Karpas-422 (cell line): ENCODE measurements around the gene SIM2. TPM values are rescaled to one million over a fixed set of nuclear protein-coding genes. Genes with fewer than 3 reads are reported as not detected.
"Not testable (repeated sequence)": the region's sequence is repeated elsewhere in the genome, so short reads cannot be mapped to it uniquely, and the experiment has no call there.

Source experiments
- DNase-seq: peaks from one replicate; pipeline ENCODE4 v3.0.0-alpha.2; 2015
- H2AFZ ChIP-seq: fragments of 200-600 bp; sonication (generic); 2 replicates; pipeline ENCODE4 v1.6.1; 2014; ENCODE audit warnings: antibody characterized with exemption, low read length, mixed read lengths
- H3K27ac ChIP-seq: fragments of 200-600 bp; sonication (generic); 2 replicates; pipeline ENCODE4 v1.5.1; 2014; ENCODE audit warnings: mild to moderate bottlenecking, low read length, moderate library complexity
- H3K27me3 ChIP-seq: fragments of 200-600 bp; sonication (generic); 2 replicates; pipeline ENCODE4 v1.6.1; 2014; ENCODE audit warnings: low read length, mixed read lengths
- H3K36me3 ChIP-seq: fragments of 200-600 bp; sonication (generic); 2 replicates; pipeline ENCODE4 v1.6.1; 2014; ENCODE audit warnings: low read length, mixed read lengths; ENCODE audit not compliant: insufficient read depth
- H3K4me1 ChIP-seq: fragments of 200-600 bp; sonication (generic); 2 replicates; pipeline ENCODE4 v1.6.1; 2014; ENCODE audit warnings: mild to moderate bottlenecking, low read length, mixed read lengths
- H3K4me2 ChIP-seq: fragments of 200-600 bp; sonication (generic); 2 replicates; pipeline ENCODE4 v1.6.1; 2014; ENCODE audit warnings: low read length, low read depth, mild to moderate bottlenecking; ENCODE audit not compliant: poor library complexity, severe bottlenecking
- H3K4me3 ChIP-seq: fragments of 200-600 bp; sonication (generic); 2 replicates; pipeline ENCODE4 v1.5.1; 2014; ENCODE audit warnings: mild to moderate bottlenecking, antibody characterized with exemption, low read length, mixed read lengths
- H3K79me2 ChIP-seq: fragments of 200-600 bp; sonication (generic); 2 replicates; pipeline ENCODE4 v1.6.1; 2014; ENCODE audit warnings: mild to moderate bottlenecking, low read length, mixed read lengths
- H3K9ac ChIP-seq: fragments of 200-600 bp; sonication (generic); 2 replicates; pipeline ENCODE4 v1.6.0; 2014; ENCODE audit warnings: low read length
- H3K9me2 ChIP-seq: fragments of 200-600 bp; sonication (generic), shearing (Covaris generic); replicated peaks from 2 replicates; pipeline ENCODE4 v1.6.0; 2014; ENCODE audit warnings: mild to moderate bottlenecking, low read length, moderate library complexity; ENCODE audit not compliant: insufficient read depth
- H3K9me3 ChIP-seq: fragments of 300-700, 200-600 bp; sonication (generic); 2 replicates; pipeline ENCODE4 v1.6.1; 2014; ENCODE audit warnings: low read length, mixed read lengths
- H4K20me1 ChIP-seq: fragments of 200-600 bp; sonication (generic); 2 replicates; pipeline ENCODE4 v1.6.1; 2014; ENCODE audit warnings: mild to moderate bottlenecking, antibody characterized with exemption, low read length, low read depth; ENCODE audit not compliant: insufficient read depth
- total RNA-seq: library from RNA; depleted of rRNA; stranded (reverse); fragments of >200 nt; shearing (Covaris generic); gene quantifications from 2 replicates; pipeline ENCODE4 v1.2.3, GENCODE V29; 2014; ENCODE audit warnings: low replicate concordance

Gene SIM2
- total RNA-seq, 1 experiment from 2014 or later, result not detected

GRCh38 chr21:36661511-36662309 lies 37.2 kb upstream of the SIM2 start:
- no peak overlapping the region for H3K4me3 ChIP-seq
- no peaks in the 10 kb centered on the region for H3K9me3 ChIP-seq
- no peaks in the 10 kb centered on the region for H3K36me3 ChIP-seq
- H4K20me1 ChIP-seq, result no peaks in the 10 kb centered on the region
- no peaks in the 10 kb centered on the region for H3K9me2 ChIP-seq
- no peak overlapping the region for H3K4me2 ChIP-seq
- no peaks in the 10 kb centered on the region for H3K4me1 ChIP-seq
- no peak overlapping the region for H2AFZ ChIP-seq
- H3K27me3 ChIP-seq, result no peaks in the 10 kb centered on the region
- no peaks in the 10 kb centered on the region for H3K79me2 ChIP-seq
- no peak for DNase-seq
- H3K9ac ChIP-seq, result no peak overlapping the region
- H3K27ac ChIP-seq, result no peak overlapping the region

DNA sequence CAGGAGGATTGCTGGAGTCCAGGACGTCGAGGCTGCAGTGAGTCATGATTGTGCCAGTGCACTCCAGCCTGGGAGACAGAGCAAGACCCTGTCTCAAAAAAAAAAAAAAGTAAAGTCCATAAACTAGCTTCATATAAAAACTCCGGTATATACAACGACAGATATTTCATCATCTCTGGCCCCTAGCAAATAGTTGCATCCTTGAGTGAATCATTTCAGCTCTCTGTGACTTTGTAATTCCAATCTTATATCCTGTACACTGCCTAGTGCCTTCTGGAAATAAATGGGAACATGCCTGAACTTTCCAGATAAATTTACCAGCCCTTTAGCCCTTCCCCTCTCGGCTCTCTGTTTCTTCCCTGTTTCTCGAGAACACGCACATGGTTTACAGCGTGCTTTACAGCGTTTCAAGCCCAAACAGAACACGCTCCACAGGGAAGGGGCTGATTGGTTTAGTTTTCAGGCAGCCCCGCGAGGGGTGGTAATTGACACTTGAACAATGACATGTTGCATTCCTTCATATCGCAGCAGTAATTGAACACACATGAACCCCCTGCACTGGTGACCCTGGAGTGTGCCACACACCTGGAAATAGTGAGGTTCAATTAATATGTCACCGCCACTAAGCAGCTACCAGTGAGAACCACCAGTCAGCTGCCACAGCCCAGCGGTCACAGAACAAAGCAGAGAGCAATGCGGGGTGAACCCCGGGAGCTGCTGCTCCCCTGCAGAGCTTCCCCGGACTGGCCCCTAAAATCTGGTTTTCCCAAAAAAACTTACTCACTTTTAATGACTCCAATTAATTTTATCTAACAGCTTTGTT lies 35.7 kb upstream of the SIM2 start:
- Histone ChIP-seq H3K79me2 (no peaks in the 10 kb centered on the region), H3K9ac (no peak overlapping the region), H3K9me3 (no peaks in the 10 kb centered on the region), H3K9me2 (no peaks in the 10 kb centered on the region), H3K4me1 (no peaks in the 10 kb centered on the region), H2AFZ (no peak overlapping the region), H4K20me1 (no peaks in the 10 kb centered on the region), H3K27me3 (no peaks in the 10 kb centered on the region), H3K36me3 (no peaks in the 10 kb centered on the region), H3K27ac (no peak overlapping the region), H3K4me3 (no peak overlapping the region), H3K4me2 (no peak overlapping the region)
- DNase-seq, result no peak

GRCh38 chr21:36664662-36664990 lies 34.3 kb upstream of the SIM2 start:
- H3K79me2 ChIP-seq, result no peaks in the 10 kb centered on the region
- H3K4me2 ChIP-seq, result no peak overlapping the region
- H3K27me3 ChIP-seq, result no peaks in the 10 kb centered on the region
- no peaks in the 10 kb centered on the region for H4K20me1 ChIP-seq
- H2AFZ ChIP-seq, result no peak overlapping the region
- no peaks in the 10 kb centered on the region for H3K36me3 ChIP-seq
- no peaks in the 10 kb centered on the region for H3K9me3 ChIP-seq
- H3K27ac ChIP-seq, result no peak overlapping the region
- H3K9ac ChIP-seq, result no peak overlapping the region
- H3K9me2 ChIP-seq, result no peaks in the 10 kb centered on the region
- no peak for DNase-seq
- no peak overlapping the region for H3K4me3 ChIP-seq
- H3K4me1 ChIP-seq, result no peaks in the 10 kb centered on the region

- Histone ChIP-seq H3K36me3 (no peaks in the 10 kb centered on the region), H3K4me1 (no peaks in the 10 kb centered on the region), H3K4me3 (no peak overlapping the region), H3K79me2 (no peaks in the 10 kb centered on the region), H3K27me3 (no peaks in the 10 kb centered on the region), H3K9me2 (no peaks in the 10 kb centered on the region), H3K27ac (no peak overlapping the region), H3K9me3 (no peaks in the 10 kb centered on the region), H3K4me2 (no peak overlapping the region), H2AFZ (no peak overlapping the region), H3K9ac (no peak overlapping the region), H4K20me1 (no peaks in the 10 kb centered on the region)
- no peak for DNase-seq
These were observed 33.1 kb upstream of the SIM2 start for GRCh38 chr21:36665806-36666205.

DNA sequence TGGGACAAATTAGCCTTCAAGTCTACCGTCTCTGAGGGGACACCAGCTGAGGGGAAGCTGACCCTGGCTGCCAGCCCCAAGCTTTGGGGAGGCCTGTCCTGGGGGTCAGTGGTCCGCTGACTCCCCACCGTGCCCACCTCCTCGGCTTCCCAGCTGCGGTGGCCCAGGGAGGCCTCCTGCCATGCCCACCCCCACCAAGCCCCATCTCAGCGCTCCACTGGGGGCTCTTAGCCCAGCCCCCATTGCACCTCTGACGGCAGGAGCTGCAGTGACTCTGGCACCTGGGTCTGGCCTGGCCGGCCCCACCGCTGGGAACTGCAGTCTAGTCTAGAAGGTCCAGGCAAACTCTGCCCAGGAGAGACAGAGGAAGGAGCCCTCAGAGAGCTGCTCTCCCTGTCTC lies 30.2 kb upstream of the SIM2 start:
- Histone ChIP-seq H3K9me2 (no peaks in the 10 kb centered on the region), H3K9ac (no peak overlapping the region), H3K36me3 (no peaks in the 10 kb centered on the region), H3K4me1 (no peaks in the 10 kb centered on the region), H3K79me2 (no peaks in the 10 kb centered on the region), H3K4me3 (no peak overlapping the region), H3K4me2 (no peak overlapping the region), H3K27ac (no peak overlapping the region), H3K27me3 (no peaks in the 10 kb centered on the region), H2AFZ (no peak overlapping the region), H3K9me3 (no peaks in the 10 kb centered on the region), H4K20me1 (no peaks in the 10 kb centered on the region)
- DNase-seq, result no peak

GRCh38 chr21:36671836-36672235 lies 27.1 kb upstream of the SIM2 start:
- no peaks in the 10 kb centered on the region for H3K27me3 ChIP-seq
- no peaks in the 10 kb centered on the region for H3K36me3 ChIP-seq
- H3K9me2 ChIP-seq, result no peaks in the 10 kb centered on the region
- H4K20me1 ChIP-seq, result no peaks in the 10 kb centered on the region
- no peak overlapping the region for H3K27ac ChIP-seq
- no peak overlapping the region for H3K9ac ChIP-seq
- no peak for DNase-seq
- no peaks in the 10 kb centered on the region for H3K79me2 ChIP-seq
- H3K9me3 ChIP-seq, result no peaks in the 10 kb centered on the region
- no peak overlapping the region for H3K4me2 ChIP-seq
- no peaks in the 10 kb centered on the region for H3K4me1 ChIP-seq
- H3K4me3 ChIP-seq, result no peak overlapping the region
- H2AFZ ChIP-seq, result no peak overlapping the region

DNA sequence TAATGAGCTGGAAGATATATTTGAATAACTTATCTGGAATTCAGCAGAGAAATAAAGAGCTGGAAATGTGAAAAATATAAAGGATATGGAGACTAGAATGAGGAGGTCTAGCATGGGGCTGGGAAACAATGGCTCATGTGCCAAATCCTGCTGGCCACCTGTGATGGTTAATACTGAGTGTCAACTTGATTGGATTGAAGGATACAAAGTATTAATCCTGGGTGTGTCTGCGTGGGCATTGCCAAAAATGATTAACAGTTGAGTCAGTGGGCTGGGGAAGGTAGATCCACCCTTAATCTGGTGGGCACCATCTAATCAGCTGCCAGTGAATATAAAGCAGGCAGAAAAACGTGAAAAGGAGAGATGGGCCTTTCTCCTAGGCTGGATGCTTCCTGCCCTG lies 26.6 kb upstream of the SIM2 start:
- H4K20me1 ChIP-seq, DNase-seq, H3K27ac ChIP-seq, H3K4me2 ChIP-seq, H3K27me3 ChIP-seq, H3K9me2 ChIP-seq, H3K4me3 ChIP-seq, H3K9me3 ChIP-seq, H3K79me2 ChIP-seq, H3K4me1 ChIP-seq, H3K36me3 ChIP-seq, H3K9ac ChIP-seq, H2AFZ ChIP-seq: not testable (repeated sequence)

DNA sequence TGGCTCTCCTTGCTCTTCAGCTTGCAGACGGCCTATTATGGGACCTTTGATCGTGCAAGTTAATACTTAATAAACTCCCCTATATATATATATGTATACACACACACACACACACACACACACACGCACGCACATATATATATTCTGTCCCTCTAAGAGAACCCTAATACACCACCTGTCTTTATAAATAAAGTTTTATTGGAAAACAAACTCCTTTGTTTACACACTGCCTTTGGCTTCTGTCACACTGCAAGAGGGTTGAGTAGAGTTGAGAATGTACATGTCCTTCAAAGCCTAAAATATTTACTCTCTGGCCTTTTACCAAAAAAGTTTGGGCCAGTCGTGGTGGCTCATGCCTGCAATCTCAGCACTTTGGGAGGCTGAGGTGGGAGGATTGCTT lies 26.2 kb upstream of the SIM2 start:
- H4K20me1 ChIP-seq, result no peaks in the 10 kb centered on the region

More for the DNA sequence above, 26.2 kb upstream of the SIM2 start:
- H2AFZ ChIP-seq, result no peak overlapping the region
- H3K9me2 ChIP-seq, result no peaks in the 10 kb centered on the region
- no peaks in the 10 kb centered on the region for H3K79me2 ChIP-seq
- no peak for DNase-seq
- no peak overlapping the region for H3K27ac ChIP-seq
- H3K4me1 ChIP-seq, result no peaks in the 10 kb centered on the region
- no peak overlapping the region for H3K4me2 ChIP-seq
- H3K36me3 ChIP-seq, result no peaks in the 10 kb centered on the region
- no peak overlapping the region for H3K4me3 ChIP-seq
- no peaks in the 10 kb centered on the region for H3K27me3 ChIP-seq
- no peaks in the 10 kb centered on the region for H3K9me3 ChIP-seq
- H3K9ac ChIP-seq, result no peak overlapping the region
